HG02798 (cell line): Measurements from ENCODE around the gene FZR1.
"Not testable (repeated sequence)": the region's sequence is repeated elsewhere in the genome, so short reads cannot be mapped to it uniquely, and the experiment has no call there.

Experiments used
- ATAC-seq: cut with Tn5 transposase; IDR thresholded peaks from one replicate; pipeline ENCODE4 v1.9.1; 2021; ENCODE audit warnings: mild to moderate bottlenecking; ENCODE audit not compliant: unreplicated experiment, poor library complexity

Gene FZR1

GRCh38 chr19:3527238-3527910 lies 21.3 kb downstream of the FZR1 start:
- no peak for ATAC-seq

GRCh38 chr19:3528080-3528479 lies 22.0 kb downstream of the FZR1 start:
- no peak for ATAC-seq

DNA sequence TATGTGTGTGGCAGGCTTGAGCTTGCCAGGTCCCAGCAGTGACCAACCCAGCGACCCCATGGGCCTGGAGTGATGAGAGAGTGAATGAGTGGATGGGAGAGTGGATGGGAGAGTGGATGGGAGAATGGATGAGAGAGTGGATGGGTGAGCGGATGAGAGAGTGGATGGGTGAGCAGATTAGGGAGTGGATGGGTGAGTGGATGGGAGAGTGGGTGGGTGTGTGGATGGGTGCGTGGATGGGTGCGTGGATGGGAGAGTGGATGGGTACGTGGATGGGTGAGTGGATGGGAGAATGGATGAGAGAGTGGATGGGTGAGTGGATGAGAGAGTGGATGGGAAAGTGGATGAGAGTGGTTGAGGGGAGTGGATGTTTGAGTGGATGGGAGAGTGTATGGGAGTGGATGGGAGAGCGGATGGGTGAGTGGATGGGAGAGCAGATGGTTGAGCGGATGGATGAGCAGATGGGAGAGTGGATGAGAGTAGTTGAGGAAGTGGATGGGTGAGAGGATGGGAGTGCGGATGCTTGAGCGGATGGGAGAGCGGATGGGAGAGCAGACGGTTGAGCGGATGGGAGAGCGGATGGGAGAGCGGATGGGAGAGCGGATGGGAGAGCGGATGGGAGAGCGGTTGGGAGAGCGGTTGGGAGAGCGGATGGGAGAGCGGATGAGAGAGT lies 22.6 kb downstream of the FZR1 start:
- ATAC-seq: no peak

DNA sequence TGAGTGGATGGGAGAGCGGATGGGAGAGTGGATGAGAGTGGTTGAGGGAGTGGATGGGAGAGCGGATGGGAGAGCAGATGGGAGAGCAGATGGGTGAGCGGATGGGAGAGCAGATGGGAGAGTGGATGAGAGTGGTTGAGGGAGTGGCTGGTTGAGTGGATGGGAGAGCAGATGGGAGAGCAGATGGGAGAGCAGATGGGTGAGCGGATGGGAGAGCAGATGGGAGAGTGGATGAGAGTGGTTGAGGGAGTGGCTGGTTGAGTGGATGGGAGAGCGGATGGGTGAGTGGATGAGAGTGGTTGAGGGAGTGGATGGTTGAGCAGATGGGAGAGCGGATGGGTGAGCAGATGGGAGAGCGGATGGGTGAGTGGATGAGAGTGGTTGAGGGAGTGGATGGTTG lies 23.2 kb downstream of the FZR1 start:
- ATAC-seq: not testable (repeated sequence)

- no peak for ATAC-seq
Observed at GRCh38 chr19:3530389-3530788, 24.3 kb downstream of the FZR1 start.

DNA sequence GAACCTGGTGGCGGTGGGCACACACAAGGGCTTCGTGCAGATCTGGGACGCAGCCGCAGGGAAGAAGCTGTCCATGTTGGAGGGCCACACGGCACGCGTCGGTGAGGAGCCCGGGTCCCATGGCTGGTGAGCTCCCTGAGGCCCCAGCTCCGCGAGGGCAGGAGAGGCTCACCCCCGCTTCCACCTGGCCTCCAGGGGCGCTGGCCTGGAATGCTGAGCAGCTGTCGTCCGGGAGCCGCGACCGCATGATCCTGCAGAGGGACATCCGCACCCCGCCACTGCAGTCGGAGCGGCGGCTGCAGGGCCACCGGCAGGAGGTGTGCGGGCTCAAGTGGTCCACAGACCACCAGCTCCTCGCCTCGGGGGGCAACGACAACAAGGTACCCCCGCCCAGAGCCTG lies 25.6 kb downstream of the FZR1 start:
- ATAC-seq: no peak

DNA sequence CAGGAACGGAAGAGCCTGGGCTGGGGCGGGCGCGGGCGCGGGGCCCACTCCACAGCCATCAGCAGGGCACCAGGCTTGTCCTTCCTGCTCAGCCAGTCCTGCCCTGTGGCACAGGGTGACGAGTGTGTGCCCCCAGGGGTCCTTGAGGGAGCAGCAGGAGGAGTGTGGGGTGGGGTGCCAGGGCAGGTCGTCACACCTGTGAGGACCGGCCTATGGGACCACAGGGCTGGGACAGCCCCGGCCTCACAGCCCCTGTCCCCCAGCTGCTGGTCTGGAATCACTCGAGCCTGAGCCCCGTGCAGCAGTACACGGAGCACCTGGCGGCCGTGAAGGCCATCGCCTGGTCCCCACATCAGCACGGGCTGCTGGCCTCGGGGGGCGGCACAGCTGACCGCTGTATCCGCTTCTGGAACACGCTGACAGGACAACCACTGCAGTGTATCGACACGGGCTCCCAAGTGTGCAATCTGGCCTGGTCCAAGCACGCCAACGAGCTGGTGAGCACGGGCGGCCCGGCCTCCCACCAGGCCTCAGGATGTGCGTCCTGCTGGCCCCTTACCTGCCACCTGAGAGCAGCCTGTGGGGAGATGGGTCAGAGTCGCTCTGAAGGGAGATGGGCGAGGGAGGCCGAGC lies 26.2 kb downstream of the FZR1 start:
- ATAC-seq: no peak

- no peak for ATAC-seq
Observed at GRCh38 chr19:3533033-3533432, 26.9 kb downstream of the FZR1 start.

GRCh38 chr19:3533563-3534216 lies 27.6 kb downstream of the FZR1 start:
- ATAC-seq: no peak

DNA sequence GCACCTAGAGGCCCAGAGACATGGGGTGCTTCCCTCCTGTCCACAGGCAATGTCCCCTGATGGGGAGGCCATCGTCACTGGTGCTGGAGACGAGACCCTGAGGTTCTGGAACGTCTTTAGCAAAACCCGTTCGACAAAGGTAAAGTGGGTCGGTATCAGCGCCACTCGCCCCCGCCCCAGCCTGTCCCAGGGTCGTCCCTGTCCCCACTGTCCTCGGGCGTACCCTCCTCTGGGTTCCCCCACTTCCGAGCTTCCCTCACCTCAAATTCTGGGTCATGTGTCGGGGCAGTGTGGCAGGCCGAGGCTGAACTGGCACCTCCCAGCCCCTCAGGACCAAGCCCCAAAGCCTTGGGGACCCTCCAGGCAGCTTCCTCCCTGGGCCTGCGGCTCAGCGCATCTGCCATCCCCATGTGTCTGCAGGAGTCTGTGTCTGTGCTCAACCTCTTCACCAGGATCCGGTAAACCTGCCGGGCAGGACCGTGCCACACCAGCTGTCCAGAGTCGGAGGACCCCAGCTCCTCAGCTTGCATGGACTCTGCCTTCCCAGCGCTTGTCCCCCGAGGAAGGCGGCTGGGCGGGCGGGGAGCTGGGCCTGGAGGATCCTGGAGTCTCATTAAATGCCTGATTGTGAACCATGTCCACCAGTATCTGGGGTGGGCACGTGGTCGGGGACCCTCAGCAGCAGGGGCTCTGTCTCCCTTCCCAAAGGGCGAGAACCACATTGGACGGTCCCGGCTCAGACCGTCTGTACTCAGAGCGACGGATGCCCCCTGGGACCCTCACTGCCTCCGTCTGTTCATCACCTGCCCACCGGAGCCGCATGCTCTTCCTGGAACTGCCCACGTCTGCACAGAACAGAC lies 28.5 kb downstream of the FZR1 start:
- ATAC-seq: no peak

- no peak for ATAC-seq
Observed at GRCh38 chr19:3535235-3535535, 29.1 kb downstream of the FZR1 start.

- no peak for ATAC-seq
Observed at GRCh38 chr19:3535563-3535965, 29.5 kb downstream of the FZR1 start.

DNA sequence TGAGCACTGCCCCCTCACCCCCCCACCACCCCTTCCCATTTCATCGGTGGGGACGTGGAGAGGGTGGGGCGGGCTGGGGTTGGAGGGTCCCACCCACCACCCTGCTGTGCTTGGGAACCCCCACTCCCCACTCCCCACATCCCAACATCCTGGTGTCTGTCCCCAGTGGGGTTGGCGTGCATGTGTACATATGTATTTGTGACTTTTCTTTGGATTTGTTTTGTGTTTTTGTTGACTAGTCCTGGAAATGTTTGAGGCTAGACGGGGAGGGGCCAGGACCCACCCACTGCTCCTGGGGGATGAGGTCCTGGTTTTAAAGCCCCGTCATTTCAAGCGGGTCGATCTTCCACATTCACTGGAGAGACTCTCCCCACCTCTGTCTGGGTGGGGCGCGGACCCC lies 29.9 kb downstream of the FZR1 start:
- no peak for ATAC-seq

- ATAC-seq: no peak
Observed at GRCh38 chr19:3536429-3537100, 30.5 kb downstream of the FZR1 start.

GRCh38 chr19:3537101-3537437 lies 31.0 kb downstream of the FZR1 start:
- no peak for ATAC-seq

- ATAC-seq: no peak
Observed at GRCh38 chr19:3537438-3538240, 31.5 kb downstream of the FZR1 start.

DNA sequence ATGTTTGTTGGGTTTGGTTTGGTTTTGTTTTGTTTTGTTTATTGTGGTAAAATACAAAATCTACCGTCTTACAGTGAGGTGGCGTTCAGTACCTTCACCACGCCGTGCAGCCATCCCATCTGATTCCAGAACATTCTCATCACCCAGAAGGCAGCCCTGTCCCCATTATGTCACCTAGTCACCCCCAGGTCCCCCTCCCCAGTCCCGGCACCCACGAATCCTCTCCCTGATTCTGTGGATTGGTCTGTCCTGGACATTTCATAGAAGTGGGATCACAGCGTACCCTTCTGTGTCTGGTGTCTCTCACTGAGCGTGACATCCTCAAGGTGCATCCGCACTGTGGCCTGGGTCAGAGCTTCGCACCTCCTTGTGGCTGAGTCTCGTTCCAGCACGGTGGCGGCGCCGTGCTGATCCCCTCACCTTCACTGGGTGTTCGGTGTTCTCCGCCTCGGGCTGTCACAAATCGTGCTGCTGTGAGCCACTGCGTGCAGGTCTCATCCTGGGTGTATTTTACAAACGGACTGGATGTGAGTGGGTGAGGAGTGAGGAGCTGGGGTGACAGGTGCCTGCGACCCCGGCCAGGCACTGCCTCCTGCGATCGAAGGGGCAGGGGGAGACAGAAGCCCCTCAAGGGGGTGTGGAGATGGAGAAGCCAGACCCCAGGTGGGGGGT lies 32.3 kb downstream of the FZR1 start:
- ATAC-seq: no peak

DNA sequence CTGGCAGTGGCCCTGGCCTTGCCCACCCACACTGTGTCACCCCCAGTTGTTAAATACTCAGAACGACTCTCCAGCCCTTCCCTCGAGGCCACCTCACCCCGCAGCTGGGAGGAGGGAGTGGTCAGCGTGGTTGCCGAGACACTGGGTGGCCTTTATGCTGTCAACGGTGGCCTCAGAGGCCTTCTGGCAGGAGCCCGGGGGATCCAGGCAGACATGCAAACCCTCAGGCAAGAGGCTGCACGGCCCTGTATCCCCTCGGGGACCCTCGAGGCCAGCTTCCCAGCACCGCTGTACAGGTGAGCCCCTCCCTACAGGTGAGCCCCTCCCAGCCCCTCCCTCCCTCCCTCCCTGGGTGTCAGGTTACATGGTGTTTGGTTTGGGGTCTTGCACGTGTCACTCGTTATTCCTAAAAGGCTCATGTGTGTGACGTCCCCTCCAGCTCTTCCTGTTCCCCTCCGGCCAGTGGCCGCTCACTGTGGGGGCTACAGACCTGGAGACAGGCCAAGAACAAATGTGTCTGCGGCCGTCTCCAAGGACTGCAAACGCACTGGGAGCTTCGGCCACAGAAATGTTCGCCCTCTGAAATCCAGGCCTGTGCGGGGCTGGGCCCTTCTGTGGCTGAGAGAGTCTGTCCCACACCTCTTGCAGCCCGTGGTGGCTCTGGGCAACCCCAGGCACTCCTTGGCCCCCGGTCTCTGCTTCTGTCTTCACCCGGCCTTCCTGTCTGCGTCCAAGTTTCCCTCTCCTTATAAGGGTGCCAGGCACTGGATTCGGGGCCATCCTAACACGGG lies 33.0 kb downstream of the FZR1 start, which contains the start of gene TEKTIP1:
Gene TEKTIP1, plus strand, starts transcription at position 210 of the 791 bp plus-strand sequence. Its CDS starts 4 bp downstream, at position 214.
- no peak for ATAC-seq
